Measurements from ENCODE around the gene RPS19. TPM values are rescaled to one million over a fixed set of nuclear protein-coding genes. Genes with fewer than 3 reads are reported as not detected.

Gene RPS19
- total and polyA plus RNA-seq, 8 donors = 939 to 2,267 (median 1,289) TPM

DNA sequence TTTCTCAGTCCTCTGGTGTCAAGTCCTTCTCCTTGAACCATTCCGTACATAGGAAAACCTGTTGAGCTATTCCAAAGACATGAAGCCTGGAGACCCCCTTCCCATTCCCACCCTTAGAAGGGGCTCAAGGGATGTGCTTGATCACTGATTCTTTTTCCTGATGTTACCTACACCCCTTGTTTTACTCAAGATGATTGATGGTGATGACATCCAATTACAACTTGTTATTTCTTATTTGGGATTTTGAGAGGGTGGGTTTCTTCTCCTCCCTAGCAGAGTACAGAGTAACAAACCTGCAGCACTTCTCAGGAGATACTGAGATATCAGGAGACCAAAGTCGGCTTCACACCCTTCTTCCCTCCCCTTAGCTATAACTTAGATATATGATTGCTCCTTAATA, 6.7 kb upstream of the RPS19 start:
- Histone ChIP-seq H3K27me3 (no peaks in the 10 kb centered on the region), H3K27ac (no peak overlapping the region), H3K4me1 (peaks cover 0 to 2% (median 0%) of the 10 kb centered on the region in 3 donors), H3K9me3 (no peaks in the 10 kb centered on the region), H3K4me3 (no peak overlapping the region), H3K36me3 (no peaks in the 10 kb centered on the region)
- WGBS, 2 donors = 20 to 48% methylated on average over 2 of the region's 2 CpGs
- ATAC-seq (no peak), FAIRE-seq (no peak), DNase-seq (no peak)
- TF ChIP-seq, protein P1, sequence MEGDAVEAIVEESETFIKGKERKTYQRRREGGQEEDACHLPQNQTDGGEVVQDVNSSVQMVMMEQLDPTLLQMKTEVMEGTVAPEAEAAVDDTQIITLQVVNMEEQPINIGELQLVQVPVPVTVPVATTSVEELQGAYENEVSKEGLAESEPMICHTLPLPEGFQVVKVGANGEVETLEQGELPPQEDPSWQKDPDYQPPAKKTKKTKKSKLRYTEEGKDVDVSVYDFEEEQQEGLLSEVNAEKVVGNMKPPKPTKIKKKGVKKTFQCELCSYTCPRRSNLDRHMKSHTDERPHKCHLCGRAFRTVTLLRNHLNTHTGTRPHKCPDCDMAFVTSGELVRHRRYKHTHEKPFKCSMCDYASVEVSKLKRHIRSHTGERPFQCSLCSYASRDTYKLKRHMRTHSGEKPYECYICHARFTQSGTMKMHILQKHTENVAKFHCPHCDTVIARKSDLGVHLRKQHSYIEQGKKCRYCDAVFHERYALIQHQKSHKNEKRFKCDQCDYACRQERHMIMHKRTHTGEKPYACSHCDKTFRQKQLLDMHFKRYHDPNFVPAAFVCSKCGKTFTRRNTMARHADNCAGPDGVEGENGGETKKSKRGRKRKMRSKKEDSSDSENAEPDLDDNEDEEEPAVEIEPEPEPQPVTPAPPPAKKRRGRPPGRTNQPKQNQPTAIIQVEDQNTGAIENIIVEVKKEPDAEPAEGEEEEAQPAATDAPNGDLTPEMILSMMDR (IDR thresholded peaks at IDR 0.05) = no peak
- intact Hi-C loops (cut with DNase I) = no loop called here

GRCh38 chr19:41853768-41854167, 6.3 kb upstream of the RPS19 start:
- intact Hi-C loops (cut with DNase I) = no loop called here
- DNase-seq = no peak
- no peak overlapping the region for H3K4me3 ChIP-seq
- peaks cover 3 to 6% (median 3%) of the 10 kb centered on the region in 3 donors for H3K4me1 ChIP-seq
- ATAC-seq = no peak
- FAIRE-seq = no peak
- no peaks in the 10 kb centered on the region for H3K36me3 ChIP-seq
- WGBS, 2 donors = 41 to 61% methylated on average over 2 of the region's 2 CpGs
- no peaks in the 10 kb centered on the region for H3K27me3 ChIP-seq
- TF ChIP-seq, protein P1 (IDR thresholded peaks at IDR 0.05) = no peak
- no peaks in the 10 kb centered on the region for H3K9me3 ChIP-seq
- H3K27ac ChIP-seq = no peak overlapping the region

DNA sequence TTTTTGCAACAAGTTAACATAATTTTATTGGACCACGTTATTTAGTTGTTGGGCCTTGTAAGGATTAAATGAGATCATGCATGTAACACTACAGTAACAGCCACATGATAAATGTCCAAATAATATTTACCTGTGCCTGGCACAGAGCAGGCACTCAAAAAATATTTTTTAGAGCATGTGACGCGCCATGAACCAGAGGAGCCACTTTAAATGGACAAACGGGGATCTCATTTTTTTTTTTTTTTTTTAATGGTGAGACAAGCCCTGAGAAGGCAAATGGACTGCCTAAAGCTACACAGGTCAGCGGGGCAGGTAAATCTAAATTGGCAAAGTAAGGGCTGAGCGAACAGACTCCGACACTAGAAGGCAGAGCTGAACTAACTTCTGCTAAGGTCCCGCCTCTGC, 840 bp upstream of the RPS19 start:
- DNase-seq = no peak
- peak; percentile 4 to 13 (median 8) for ATAC-seq
- no peaks in the 10 kb centered on the region for H3K9me3 ChIP-seq
- TF ChIP-seq, protein P1 (IDR thresholded peaks at IDR 0.05) = no peak
- no peaks in the 10 kb centered on the region for H3K27me3 ChIP-seq
- intact Hi-C loops (cut with DNase I) = no loop called here
- FAIRE-seq = no peak
- H3K4me1 ChIP-seq = peaks cover 20 to 33% (median 22%) of the 10 kb centered on the region in 3 donors
- peaks cover 0 to 18% (median 7%) of the 10 kb centered on the region in 3 donors for H3K36me3 ChIP-seq
- peak overlapping the region; percentile 26 to 98 (median 92) for H3K27ac ChIP-seq
- 1% methylated on average over 8 of the region's 8 CpGs for WGBS, 2 donors
- H3K4me3 ChIP-seq = peak overlapping the region in 2 of 4 donors; percentile 92 to 96

DNA sequence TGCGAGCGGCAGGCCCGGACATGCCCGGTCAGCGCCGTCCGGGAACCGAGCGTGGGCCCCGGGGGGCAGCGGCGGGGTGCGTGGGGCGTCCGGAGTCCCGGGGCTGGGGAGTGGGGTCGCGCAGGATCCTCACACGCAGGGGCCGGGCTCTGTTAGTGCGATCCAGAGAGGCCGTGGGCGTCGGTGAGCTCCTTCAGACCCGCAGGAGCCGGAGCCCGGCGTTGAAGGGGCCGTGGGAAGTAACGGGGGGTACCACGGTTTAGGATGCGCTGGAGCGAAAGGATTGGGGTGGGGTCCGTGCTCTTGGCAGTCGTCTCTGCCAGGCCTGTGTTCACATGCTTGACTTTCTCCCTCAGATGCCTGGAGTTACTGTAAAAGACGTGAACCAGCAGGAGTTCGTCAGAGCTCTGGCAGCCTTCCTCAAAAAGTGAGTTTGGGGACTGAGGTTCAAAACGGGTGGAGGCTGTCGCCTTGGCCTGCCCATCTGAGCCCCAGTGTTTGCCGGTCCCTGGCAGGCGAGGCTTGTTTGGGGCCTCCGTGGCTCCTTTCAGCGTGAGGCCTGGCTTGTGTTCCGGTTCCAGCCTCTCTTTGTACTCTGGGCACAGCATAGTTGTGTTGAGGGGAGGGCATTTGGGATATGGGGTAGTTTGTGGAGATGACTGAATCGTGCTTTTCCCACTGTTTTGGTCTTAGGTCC, 512 bp downstream of the RPS19 start:
- H3K9me3 ChIP-seq = no peaks in the 10 kb centered on the region
- H3K27ac ChIP-seq = peak overlapping the region; percentile 90 to 98 (median 94)
- no peak for DNase-seq
- H3K27me3 ChIP-seq = no peaks in the 10 kb centered on the region
- no peak for ATAC-seq
- peaks cover 20 to 33% (median 22%) of the 10 kb centered on the region in 3 donors for H3K4me1 ChIP-seq
- intact Hi-C loops (cut with DNase I) = no loop called here
- 1% methylated on average over 42 to 45 of the region's 45 CpGs for WGBS, 2 donors
- TF ChIP-seq, protein P1 (IDR thresholded peaks at IDR 0.05) = no peak
- peak overlapping the region; percentile 73 to 96 (median 90) for H3K4me3 ChIP-seq
- no peak for FAIRE-seq
- peaks cover 2 to 30% (median 16%) of the 10 kb centered on the region in 3 donors for H3K36me3 ChIP-seq
